ENCODE results near the gene CELF1. TPM values are rescaled to one million over a fixed set of nuclear protein-coding genes. Genes with fewer than 3 reads are reported as not detected.

The CELF1 gene
- polyA plus RNA-seq, 1 experiment = 87.2 TPM

DNA sequence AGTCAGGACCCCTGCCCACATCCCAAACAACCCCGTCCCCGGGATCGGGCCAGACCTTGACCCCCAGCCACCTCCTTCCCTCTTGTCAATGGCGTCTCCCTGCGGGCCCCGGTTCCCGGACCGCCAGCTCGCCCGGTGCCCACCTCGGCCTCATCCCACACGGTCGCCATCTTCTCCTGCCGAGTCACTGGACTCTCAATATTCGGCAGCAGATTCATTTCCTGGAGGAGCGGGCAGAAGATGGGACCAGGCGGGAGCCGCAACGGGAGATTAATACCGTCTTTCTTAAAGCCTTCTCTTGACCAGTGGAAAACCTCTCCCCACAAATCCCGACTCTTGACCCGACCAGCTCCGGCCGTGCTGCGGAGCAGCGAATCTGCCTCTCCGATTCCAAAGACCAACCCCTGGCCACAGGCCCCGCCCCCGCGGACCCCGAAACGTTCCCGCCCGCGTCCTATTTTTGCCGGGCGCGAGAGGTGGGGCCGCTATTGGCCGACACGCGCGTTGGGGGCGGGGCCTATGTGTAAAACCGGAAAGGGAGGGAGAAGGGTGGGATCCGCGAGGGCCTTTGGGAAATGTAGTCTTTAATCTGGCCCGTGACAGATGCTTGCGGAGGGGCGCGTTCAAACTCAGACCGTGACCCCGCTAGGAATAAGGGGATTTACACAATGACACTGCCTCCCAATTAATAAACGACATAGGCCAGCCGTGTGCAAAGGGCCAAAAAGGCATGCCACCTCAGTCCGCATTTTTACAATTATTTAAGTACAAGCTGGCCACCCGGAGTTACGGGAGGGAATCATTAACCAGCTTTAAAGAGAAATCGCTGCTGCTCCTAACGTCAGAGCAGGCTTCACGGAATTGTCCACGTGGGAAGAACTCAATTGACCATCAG, 126.6 kb downstream of the CELF1 start, which contains the start of gene PSMC3:
Gene PSMC3 (minus strand): TSS at position 378 of the 895 bp plus-strand sequence. CDS start 160 bp downstream, at position 218.
- POLR2A ChIA-PET = interaction anchor here (1.0 to 2.0 kb wide), 5 partner anchors 10 to 27 kb away, joined by 4 to 22 read pairs (median 7); partner anchors contain the start of gene SLC39A13
- CTCF ChIA-PET = interaction anchor here (0.7 to 1.7 kb wide), 3 partner anchors 14 to 127 kb away, joined by 4 to 7 read pairs (median 6); partner anchors contain the start of gene CELF1

GRCh38 chr11:47425611-47426010, 127.3 kb downstream of the CELF1 start:
- CTCF ChIA-PET = interaction anchor here (0.9 to 2.1 kb wide), 3 partner anchors 13 to 52 kb away, joined by 3 to 8 read pairs (median 7); no protein-coding TSS in a partner anchor
- no peak for TF ChIP-seq CTCF (IDR thresholded peaks at IDR 0.05; ENCODE audit: low read depth, low read length)
- Histone ChIP-seq H3K27me3 (ENCODE audit: control insufficient read depth, insufficient read depth, low read length) (no peaks in the 10 kb centered on the region), H3K4me3 (ENCODE audit: low read depth, low read length) (peak overlapping the region; percentile 94), H3K27ac (ENCODE audit: low read depth, low read length) (peak overlapping the region; percentile 89), H3K9me3 (ENCODE audit: control insufficient read depth, insufficient read depth, low read length) (no peaks in the 10 kb centered on the region; the same call in 1 of the 2 replicates)
- POLR2A ChIA-PET = interaction anchor here (0.7 to 2.0 kb wide), 5 partner anchors 9 to 260 kb away, joined by 4 to 22 read pairs (median 7); partner anchors contain the start of gene SLC39A13
- no peak for DNase-seq (ENCODE audit: low read depth, low spot score)

More for the DNA sequence above, 126.6 kb downstream of the CELF1 start, which contains the start of gene PSMC3:
- H3K27ac ChIP-seq (ENCODE audit: low read depth, low read length) = peak within 1 kb of the TSS; percentile 89
- H3K27me3 ChIP-seq (ENCODE audit: control insufficient read depth, insufficient read depth, low read length) = no peaks in the 10 kb centered on the region
- peak within 1 kb of the TSS; percentile 94 for H3K4me3 ChIP-seq (ENCODE audit: low read depth, low read length)
- DNase-seq (ENCODE audit: low read depth, low spot score) = peak; percentile 87
- no peaks in the 10 kb centered on the region; the same call in 1 of the 2 replicates for H3K9me3 ChIP-seq (ENCODE audit: control insufficient read depth, insufficient read depth, low read length)
- TF ChIP-seq CTCF (IDR thresholded peaks at IDR 0.05; ENCODE audit: low read depth, low read length) = no peak

DNA sequence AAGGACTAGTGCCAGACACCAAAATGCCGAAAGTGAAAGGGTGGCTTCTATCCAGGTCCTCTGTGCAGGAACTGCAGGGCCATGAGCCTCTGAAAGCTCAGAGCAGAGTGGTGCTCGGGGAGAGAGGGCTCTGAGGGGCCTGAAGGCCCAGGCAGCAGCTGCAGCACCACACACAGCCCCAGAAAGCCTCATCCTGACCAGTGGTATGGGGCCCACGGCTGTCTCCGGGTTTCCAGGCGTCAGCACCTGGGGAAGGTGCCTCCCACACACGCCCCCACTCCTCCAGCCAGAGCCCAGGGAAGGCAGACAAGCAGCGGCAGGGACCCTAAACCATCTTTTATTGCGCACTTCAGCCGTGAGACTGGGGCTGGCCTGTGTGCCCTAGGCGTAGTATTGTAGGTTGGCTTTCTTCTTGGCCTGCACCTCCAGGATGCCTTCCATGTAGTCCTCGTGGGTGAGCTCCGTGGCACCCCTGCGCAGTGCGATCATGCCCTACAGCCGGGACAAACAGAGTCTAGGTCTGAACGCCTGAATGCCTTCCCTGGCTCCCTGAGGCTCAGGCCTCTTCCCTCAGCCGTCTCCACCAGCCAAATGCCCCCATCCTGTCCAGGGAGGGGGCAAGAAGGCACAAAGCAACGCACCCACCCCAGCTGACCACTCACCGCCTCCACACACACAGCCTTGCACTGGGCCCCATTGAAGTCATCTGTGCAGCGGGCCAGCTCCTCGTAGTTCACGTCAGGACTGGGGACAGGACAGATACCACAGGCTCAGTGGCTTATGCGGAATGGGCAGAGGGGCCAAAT, 134.3 kb downstream of the CELF1 start:
- Histone ChIP-seq H3K27me3 (ENCODE audit: control insufficient read depth, insufficient read depth, low read length) (no peaks in the 10 kb centered on the region), H3K4me3 (ENCODE audit: low read depth, low read length) (no peak overlapping the region), H3K9me3 (ENCODE audit: control insufficient read depth, insufficient read depth, low read length) (no peaks in the 10 kb centered on the region), H3K27ac (ENCODE audit: low read depth, low read length) (peak overlapping the region; percentile 39)
- ChIA-PET CTCF (interaction anchor here (1.1 kb wide), 1 partner anchor 36 kb away, joined by 4 read pairs; no protein-coding TSS in a partner anchor), POLR2A (interaction anchor here (0.6 to 2.9 kb wide), 2 partner anchors 10 to 137 kb away, joined by 9 to 13 read pairs; partner anchors contain the start of gene SLC39A13)
- TF ChIP-seq CTCF (IDR thresholded peaks at IDR 0.05; ENCODE audit: low read depth, low read length) = no peak
- DNase-seq (ENCODE audit: low read depth, low spot score) = no peak

DNA sequence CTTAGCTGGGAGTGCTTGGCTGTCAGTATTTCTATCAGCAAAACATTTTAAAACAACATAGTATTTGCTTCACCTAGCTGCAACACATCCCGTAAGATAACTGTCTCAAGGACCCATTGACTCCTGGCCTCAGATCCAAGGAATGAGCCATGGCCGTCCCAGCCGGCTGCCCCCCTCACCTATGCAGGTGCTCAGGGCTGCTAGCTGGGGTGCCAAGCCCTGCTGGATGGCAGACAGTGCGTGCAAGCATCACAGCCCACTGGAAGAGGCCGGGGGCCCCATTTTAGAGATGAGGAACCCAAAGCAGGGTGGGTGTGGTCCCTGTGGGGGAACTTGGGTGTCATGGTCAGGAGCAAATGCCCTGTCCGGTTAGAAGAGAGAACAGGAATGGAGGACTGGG, 135.2 kb downstream of the CELF1 start:
- DNase-seq (ENCODE audit: low read depth, low spot score) = no peak
- H3K9me3 ChIP-seq (ENCODE audit: control insufficient read depth, insufficient read depth, low read length) = no peaks in the 10 kb centered on the region; the same call in 1 of the 2 replicates
- CTCF ChIA-PET = interaction anchor here (1.1 kb wide), 1 partner anchor 36 kb away, joined by 4 read pairs; no protein-coding TSS in a partner anchor
- POLR2A ChIA-PET = interaction anchor here (0.6 to 2.9 kb wide), 3 partner anchors 9 to 158 kb away, joined by 3 to 22 read pairs (median 13); partner anchors contain the start of genes PSMC3 and SLC39A13
- no peak for TF ChIP-seq CTCF (IDR thresholded peaks at IDR 0.05; ENCODE audit: low read depth, low read length)
- H3K27me3 ChIP-seq (ENCODE audit: control insufficient read depth, insufficient read depth, low read length) = no peaks in the 10 kb centered on the region
- H3K4me3 ChIP-seq (ENCODE audit: low read depth, low read length) = no peak overlapping the region
- H3K27ac ChIP-seq (ENCODE audit: low read depth, low read length) = peak overlapping the region; percentile 39
